HCT116 (cell line): Measurements from ENCODE around the gene SMARCA4. TPM values are rescaled to one million over a fixed set of nuclear protein-coding genes. Genes with fewer than 3 reads are reported as not detected.

Experiments
- ATAC-seq: fragments of 200-7000 bp; cut with Tn5 transposase; 2 replicates; pipeline ENCODE4 v1.9.1; 2020; ENCODE audit warnings: mild to moderate bottlenecking, moderate library complexity
- BruUV-seq: library from RNA; stranded (reverse); fragments of 400-500 nt; replicated peaks from 2 replicates; lab custom pipeline; 2021; lab: Mats Ljungman, UMichigan
- CTCF ChIA-PET: fragments of 300-600 bp; sonication (Branson Sonifier 250); formaldehyde crosslinking; loops from one replicate; lab custom pipeline; 2021; ENCODE audit warnings: antibody characterized with exemption; lab: Charles Lee
- POLR2A ChIA-PET: fragments of 300-600, 350-600 bp; sonication (Branson Sonifier 250); formaldehyde crosslinking; loops from one replicate; lab custom pipeline; 2021; ENCODE audit warnings: antibody characterized with exemption; lab: Charles Lee
- RAD21 ChIA-PET, 2 experiments: fragments of 300-600 bp; sonication (Branson Sonifier 250); formaldehyde crosslinking; loops; one replicate each; lab custom pipeline; 2023; ENCODE audit warnings: low total read pairs in 2 of 2; ENCODE audit not compliant: uncharacterized antibody in 2 of 2, unreplicated experiment in 2 of 2, low non-redundant PET in 1 of 2; lab: Charles Lee
- DNase-seq: peaks from one replicate; pipeline ENCODE4 v3.0.0-alpha.2; 2010; ENCODE audit warnings: low read depth, low spot score
- H2AFZ ChIP-seq: fragments of 200-600 bp; shearing (Covaris generic), sonication (generic); 2 replicates; pipeline ENCODE4 v1.6.1; 2017; ENCODE audit warnings: low read depth, mixed run types, mixed read lengths, antibody characterized with exemption, low read length; ENCODE audit not compliant: poor library complexity, severe bottlenecking
- H3K27ac ChIP-seq: 2 replicates; pipeline ENCODE4 v1.5.1; 2012; ENCODE audit warnings: low read depth, low read length
- H3K27me3 ChIP-seq: fragments of 200-600 bp; sonication (generic); 2 replicates; pipeline ENCODE4 v1.6.1; 2016; ENCODE audit warnings: mixed run types, low read length, mixed read lengths; ENCODE audit not compliant: insufficient read depth
- H3K36me3 ChIP-seq, 2 experiments: fragments of 200-500 bp in 1 of 2; fragments of 200-600 bp in 1 of 2; sonication (Bioruptor generic) in 1 of 2; sonication (generic) in 1 of 2; 2 replicates each; pipeline versions ENCODE4 v1.5.1 to v1.6.1; 2014 to 2016; ENCODE audit warnings: low read length in 2 of 2, inconsistent platforms in 1 of 2, mixed read lengths in 1 of 2, mixed run types in 1 of 2; ENCODE audit not compliant: insufficient read depth in 2 of 2, control insufficient read depth in 1 of 2
- H3K4me1 ChIP-seq, 2 experiments: fragments of 200-600 bp in 1 of 2; sonication (generic) in 1 of 2; 2 replicates each; pipeline versions ENCODE4 v1.5.1 to v1.6.1; 2012 to 2017; ENCODE audit warnings: low read length in 2 of 2, inconsistent platforms in 1 of 2, mild to moderate bottlenecking in 1 of 2, mixed read lengths in 1 of 2, mixed run types in 1 of 2, moderate library complexity in 1 of 2; ENCODE audit not compliant: insufficient read depth in 2 of 2, control insufficient read depth in 1 of 2
- H3K4me2 ChIP-seq: fragments of 200-600 bp; sonication (generic); 2 replicates; pipeline ENCODE4 v1.6.1; 2017; ENCODE audit warnings: mixed run types, low read length, mixed read lengths
- H3K4me3 ChIP-seq, 2 experiments: fragments of 200-600 bp in 1 of 2; sonication (generic) in 1 of 2; replicated peaks in 1 of 2; 2 replicates each; pipeline ENCODE4 v1.5.1; 2011 to 2016; ENCODE audit warnings: low read length in 2 of 2, control low read depth in 1 of 2, low read depth in 1 of 2, mild to moderate bottlenecking in 1 of 2, mixed read lengths in 1 of 2, mixed run types in 1 of 2
- H3K79me2 ChIP-seq: fragments of 200-600 bp; sonication (generic); 2 replicates; pipeline ENCODE4 v1.6.1; 2017; ENCODE audit warnings: mild to moderate bottlenecking, mixed run types, low read length, moderate library complexity, mixed read lengths; ENCODE audit not compliant: insufficient read depth
- H3K9ac ChIP-seq: fragments of 200-600 bp; sonication (generic); 2 replicates; pipeline ENCODE4 v1.6.1; 2016; ENCODE audit warnings: low read length, mixed read lengths
- H3K9me2 ChIP-seq: fragments of 200-600 bp; sonication (generic), shearing (Covaris generic); 2 replicates; pipeline ENCODE4 v1.6.1; 2017; ENCODE audit warnings: mixed run types, mild to moderate bottlenecking, moderate library complexity; ENCODE audit not compliant: insufficient read depth
- H3K9me3 ChIP-seq, 2 experiments: fragments of 200-500 bp in 1 of 2; fragments of 200-600 bp in 1 of 2; sonication (Bioruptor generic) in 1 of 2; sonication (generic) in 1 of 2; 2 replicates each; pipeline ENCODE4 v1.6.1; 2014 to 2017; ENCODE audit warnings: low read length in 2 of 2, mixed read lengths in 2 of 2, inconsistent platforms in 1 of 2, low read depth in 1 of 2, mild to moderate bottlenecking in 1 of 2, mixed run types in 1 of 2, moderate library complexity in 1 of 2; ENCODE audit not compliant: control insufficient read depth in 1 of 2, insufficient read depth in 1 of 2
- H4K20me1 ChIP-seq: fragments of 200-600 bp; sonication (generic), shearing (Covaris generic); 2 replicates; pipeline ENCODE4 v1.6.1; 2017; ENCODE audit warnings: mixed run types, mild to moderate bottlenecking, moderate library complexity; ENCODE audit not compliant: insufficient read depth
- CBX3 ChIP-seq: IDR thresholded peaks from 2 replicates; pipeline ENCODE4 v1.6.1; 2012; ENCODE audit warnings: low read depth
- CEBPB ChIP-seq: IDR thresholded peaks from 2 replicates; pipeline ENCODE4 v1.6.1; 2012; ENCODE audit warnings: low read depth
- EZH2 ChIP-seq: fragments of 200-600 bp; sonication (generic); IDR thresholded peaks from 2 replicates; pipeline ENCODE4 v1.6.1; 2017; ENCODE audit warnings: antibody characterized with exemption, mixed run types
- EZH2phosphoT487 ChIP-seq: fragments of 200-600 bp; IDR thresholded peaks from 2 replicates; pipeline ENCODE4 v1.6.1; 2018; ENCODE audit warnings: antibody characterized with exemption, borderline replicate concordance
- POLR2A ChIP-seq: IDR thresholded peaks from 2 replicates; pipeline ENCODE4 v1.7.0; 2011; ENCODE audit warnings: borderline replicate concordance; ENCODE audit not compliant: insufficient read depth, insufficient read length; ENCODE audit errors: extremely low read depth
- POLR2AphosphoS5 ChIP-seq: IDR thresholded peaks from 2 replicates; pipeline ENCODE4 v1.6.1; 2011; ENCODE audit warnings: mild to moderate bottlenecking, low read depth, low read length, moderate library complexity
- RAD21 ChIP-seq: IDR thresholded peaks from 2 replicates; pipeline ENCODE4 v1.6.1; 2012; ENCODE audit warnings: low read depth, mild to moderate bottlenecking
- SIN3A ChIP-seq: IDR thresholded peaks from 2 replicates; pipeline ENCODE4 v1.6.1; 2012; ENCODE audit warnings: low read depth
- SP1 ChIP-seq: IDR thresholded peaks from 2 replicates; pipeline ENCODE4 v1.6.1; 2012; ENCODE audit warnings: low read depth
- SRF ChIP-seq: IDR thresholded peaks from 2 replicates; pipeline ENCODE4 v1.6.1; 2012; ENCODE audit warnings: low read depth
- YY1 ChIP-seq: IDR thresholded peaks from 2 replicates; pipeline ENCODE4 v1.6.1; 2011; ENCODE audit warnings: low read length, low read depth, moderate library complexity, mild to moderate bottlenecking; ENCODE audit not compliant: insufficient replicate concordance; ENCODE audit errors: extremely low read depth
- ZNF274 ChIP-seq: fragments of 200-500 bp; sonication (Bioruptor generic); IDR thresholded peaks from 2 replicates; pipeline ENCODE4 v1.6.1; 2014; ENCODE audit warnings: mild to moderate bottlenecking, low read depth, low read length, inconsistent platforms
- intact Hi-C: fragments of 100-400 bp; cut with micrococcal nuclease; formaldehyde crosslinking; loops from 2 replicates; pipeline ENCODE4 v1.10.0; 2022
- total RNA-seq: library from RNA; stranded (reverse); gene quantifications from one replicate; pipeline ENCODE4 v1.2.1, GENCODE V29; 2021; ENCODE audit not compliant: unreplicated experiment
- TF ChIP-seq, protein P1 (sequence below): IDR thresholded peaks from 2 replicates; pipeline ENCODE4 v1.6.1; 2011; ENCODE audit warnings: mild to moderate bottlenecking, low read length, moderate library complexity; ENCODE audit not compliant: insufficient replicate concordance; ENCODE audit errors: extremely low read depth
- TF ChIP-seq, protein P2 (sequence below): IDR thresholded peaks from 2 replicates; pipeline ENCODE4 v1.6.1; 2012
- TF ChIP-seq, protein P3 (sequence below), 3 experiments: fragments of 200-600 bp in 1 of 3; sonication (generic) in 1 of 3; IDR thresholded peaks in 2 of 3; conservative IDR thresholded peaks in 1 of 3; 2 replicates each; pipeline ENCODE4 v1.5.1; 2012 to 2017; ENCODE audit warnings: low read depth in 2 of 3, low read length in 2 of 3, antibody characterized with exemption in 1 of 3, borderline replicate concordance in 1 of 3, control low read depth in 1 of 3, mild to moderate bottlenecking in 1 of 3, mixed read lengths in 1 of 3, mixed run types in 1 of 3, moderate library complexity in 1 of 3; ENCODE audit not compliant: insufficient read depth in 1 of 3
- TF ChIP-seq, protein P4 (sequence below): IDR thresholded peaks from 2 replicates; pipeline ENCODE4 v1.6.1; 2012

Gene SMARCA4
- total RNA-seq, 1 experiment from 2014 or later: 116 TPM

DNA sequence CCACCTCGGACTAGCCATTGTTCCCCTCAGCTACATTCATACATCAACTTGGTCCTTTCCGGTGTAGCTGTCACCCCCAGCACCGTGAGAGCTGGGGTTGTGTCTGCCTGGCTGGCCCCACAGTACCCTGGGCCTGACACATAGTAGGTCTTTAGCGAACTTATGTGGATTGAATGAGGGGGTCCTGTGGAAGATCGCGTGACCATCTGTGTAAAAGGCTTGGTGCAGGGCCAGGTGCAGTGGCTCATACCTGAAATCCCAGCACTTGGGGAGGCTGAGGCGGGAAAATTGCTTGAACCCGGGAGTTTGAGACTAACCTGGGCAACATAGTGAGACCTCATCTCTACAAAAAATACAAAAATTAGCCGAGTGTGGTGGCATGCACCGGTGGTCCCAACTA, 2.0 kb downstream of the SMARCA4 start:
- intact Hi-C loops: no loop called here
- H3K4me1 ChIP-seq: peaks cover 14 to 39% of the 10 kb centered on the region in 2 experiments; a peak in 3 of 4 replicates
- peaks cover 9% of the 10 kb centered on the region; the same call in 1 of the 2 replicates for H4K20me1 ChIP-seq
- H3K4me3 ChIP-seq: no peak overlapping the region
- no peaks in the 10 kb centered on the region for H3K27me3 ChIP-seq
- TF ChIP-seq SIN3A (no peak), POLR2AphosphoS5 (no peak), POLR2A (no peak)
- TF ChIP-seq, protein P1, sequence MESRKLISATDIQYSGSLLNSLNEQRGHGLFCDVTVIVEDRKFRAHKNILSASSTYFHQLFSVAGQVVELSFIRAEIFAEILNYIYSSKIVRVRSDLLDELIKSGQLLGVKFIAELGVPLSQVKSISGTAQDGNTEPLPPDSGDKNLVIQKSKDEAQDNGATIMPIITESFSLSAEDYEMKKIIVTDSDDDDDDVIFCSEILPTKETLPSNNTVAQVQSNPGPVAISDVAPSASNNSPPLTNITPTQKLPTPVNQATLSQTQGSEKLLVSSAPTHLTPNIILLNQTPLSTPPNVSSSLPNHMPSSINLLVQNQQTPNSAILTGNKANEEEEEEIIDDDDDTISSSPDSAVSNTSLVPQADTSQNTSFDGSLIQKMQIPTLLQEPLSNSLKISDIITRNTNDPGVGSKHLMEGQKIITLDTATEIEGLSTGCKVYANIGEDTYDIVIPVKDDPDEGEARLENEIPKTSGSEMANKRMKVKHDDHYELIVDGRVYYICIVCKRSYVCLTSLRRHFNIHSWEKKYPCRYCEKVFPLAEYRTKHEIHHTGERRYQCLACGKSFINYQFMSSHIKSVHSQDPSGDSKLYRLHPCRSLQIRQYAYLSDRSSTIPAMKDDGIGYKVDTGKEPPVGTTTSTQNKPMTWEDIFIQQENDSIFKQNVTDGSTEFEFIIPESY: no peak
- TF ChIP-seq, protein P2, sequence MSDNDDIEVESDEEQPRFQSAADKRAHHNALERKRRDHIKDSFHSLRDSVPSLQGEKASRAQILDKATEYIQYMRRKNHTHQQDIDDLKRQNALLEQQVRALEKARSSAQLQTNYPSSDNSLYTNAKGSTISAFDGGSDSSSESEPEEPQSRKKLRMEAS: no peak
- CTCF ChIA-PET: no interaction called here
- H3K79me2 ChIP-seq: peaks cover 65% of the 10 kb centered on the region
- H3K27ac ChIP-seq: no peak overlapping the region
- POLR2A ChIA-PET: no interaction called here
- no peak overlapping the region for H2AFZ ChIP-seq
- no peaks in the 10 kb centered on the region for H3K9me2 ChIP-seq
- no peaks in the 10 kb centered on the region for H3K9me3 ChIP-seq
- DNase-seq (no peak), ATAC-seq (no peak)
- H3K4me2 ChIP-seq: peak overlapping the region; percentile 80
- BruUV-seq: no TSS peak
- H3K9ac ChIP-seq: no peak overlapping the region
- RAD21 ChIA-PET: no interaction called here
- peaks cover 3 to 6% of the 10 kb centered on the region in 2 experiments; a peak in 2 of 4 replicates for H3K36me3 ChIP-seq

DNA sequence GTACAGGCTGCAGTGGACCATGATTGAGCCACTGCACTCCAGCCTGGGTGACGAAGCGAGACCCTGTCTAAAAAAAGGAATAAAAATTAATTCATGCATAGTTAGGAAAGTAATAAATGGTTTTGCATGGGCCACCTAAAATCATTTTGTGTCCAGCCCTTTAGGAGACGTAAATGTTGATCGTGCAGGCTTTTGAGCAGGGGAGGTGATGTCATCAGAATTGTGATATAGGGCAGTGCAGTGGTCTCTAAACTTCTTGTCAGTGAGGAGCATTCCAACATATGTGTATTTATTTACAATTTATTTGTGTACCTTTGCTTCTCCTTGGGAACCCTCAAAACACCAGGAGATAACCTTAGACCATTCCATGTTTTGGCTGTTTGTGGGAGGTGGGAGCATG, 3.0 kb downstream of the SMARCA4 start:
- ChIA-PET RAD21 (no interaction called here), POLR2A (no interaction called here), CTCF (no interaction called here)
- H3K4me2 ChIP-seq: no peak overlapping the region
- DNase-seq (no peak), ATAC-seq (no peak)
- H3K27me3 ChIP-seq: no peaks in the 10 kb centered on the region
- H3K4me1 ChIP-seq: peaks cover 22 to 47% of the 10 kb centered on the region in 2 experiments
- H3K79me2 ChIP-seq: peaks cover 75% of the 10 kb centered on the region
- H3K9me3 ChIP-seq: no peaks in the 10 kb centered on the region
- no peak overlapping the region for H3K9ac ChIP-seq
- no peak overlapping the region for H3K27ac ChIP-seq
- no peak overlapping the region for H2AFZ ChIP-seq
- peaks cover 13% of the 10 kb centered on the region; the same call in 1 of the 2 replicates for H4K20me1 ChIP-seq
- H3K9me2 ChIP-seq: no peaks in the 10 kb centered on the region
- intact Hi-C loops: no loop called here
- TF ChIP-seq EZH2phosphoT487 (no peak), SP1 (no peak), ZNF274 (no peak), EZH2 (no peak), CBX3 (no peak), CEBPB (no peak), POLR2AphosphoS5 (no peak), POLR2A (no peak), SRF (no peak), RAD21 (no peak), YY1 (no peak)
- TF ChIP-seq, protein P2: no peak
- TF ChIP-seq, protein P3, sequence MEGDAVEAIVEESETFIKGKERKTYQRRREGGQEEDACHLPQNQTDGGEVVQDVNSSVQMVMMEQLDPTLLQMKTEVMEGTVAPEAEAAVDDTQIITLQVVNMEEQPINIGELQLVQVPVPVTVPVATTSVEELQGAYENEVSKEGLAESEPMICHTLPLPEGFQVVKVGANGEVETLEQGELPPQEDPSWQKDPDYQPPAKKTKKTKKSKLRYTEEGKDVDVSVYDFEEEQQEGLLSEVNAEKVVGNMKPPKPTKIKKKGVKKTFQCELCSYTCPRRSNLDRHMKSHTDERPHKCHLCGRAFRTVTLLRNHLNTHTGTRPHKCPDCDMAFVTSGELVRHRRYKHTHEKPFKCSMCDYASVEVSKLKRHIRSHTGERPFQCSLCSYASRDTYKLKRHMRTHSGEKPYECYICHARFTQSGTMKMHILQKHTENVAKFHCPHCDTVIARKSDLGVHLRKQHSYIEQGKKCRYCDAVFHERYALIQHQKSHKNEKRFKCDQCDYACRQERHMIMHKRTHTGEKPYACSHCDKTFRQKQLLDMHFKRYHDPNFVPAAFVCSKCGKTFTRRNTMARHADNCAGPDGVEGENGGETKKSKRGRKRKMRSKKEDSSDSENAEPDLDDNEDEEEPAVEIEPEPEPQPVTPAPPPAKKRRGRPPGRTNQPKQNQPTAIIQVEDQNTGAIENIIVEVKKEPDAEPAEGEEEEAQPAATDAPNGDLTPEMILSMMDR (IDR thresholded peaks at IDR 0.05 in 2 of 3, conservative IDR thresholded peaks at IDR 0.05 in 1 of 3; ENCODE audit: borderline replicate concordance in 1 of 3, insufficient read depth in 1 of 3, low read depth in 2 of 3, low read length in 2 of 3): no peak
- TF ChIP-seq, protein P4, sequence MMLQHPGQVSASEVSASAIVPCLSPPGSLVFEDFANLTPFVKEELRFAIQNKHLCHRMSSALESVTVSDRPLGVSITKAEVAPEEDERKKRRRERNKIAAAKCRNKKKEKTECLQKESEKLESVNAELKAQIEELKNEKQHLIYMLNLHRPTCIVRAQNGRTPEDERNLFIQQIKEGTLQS: no peak
- peaks cover 3 to 6% of the 10 kb centered on the region in 2 experiments; a peak in 2 of 4 replicates for H3K36me3 ChIP-seq
- no peak overlapping the region for H3K4me3 ChIP-seq
- BruUV-seq: no TSS peak
